Lower leg skin (tissue), 3 donors: ENCODE data around the gene JSRP1.

Experiments
- CTCF ChIP-seq, 3 donors: fragments of 450-650 bp; IDR thresholded peaks; one replicate each; pipeline ENCODE4 v1.5.1; 2016; ENCODE audit warnings: antibody characterized with exemption in 3 of 3, mild to moderate bottlenecking in 3 of 3, moderate library complexity in 2 of 3
- POLR2A ChIP-seq, 2 donors: fragments of 450-650 bp; IDR thresholded peaks; one replicate each; pipeline ENCODE4 v1.6.1; 2016 to 2017; ENCODE audit warnings: antibody characterized with exemption in 2 of 2, mild to moderate bottlenecking in 1 of 2, moderate library complexity in 1 of 2

- no peak for TF ChIP-seq CTCF (IDR thresholded peaks at IDR 0.05)
- TF ChIP-seq POLR2A (IDR thresholded peaks at IDR 0.05), result no peak
Observed at GRCh38 chr19:2223959-2224358, 32.3 kb downstream of the JSRP1 start.
